T-cell (primary cell): ENCODE results near the gene C2CD3. TPM values are rescaled to one million over a fixed set of nuclear protein-coding genes. Genes with fewer than 3 reads are reported as not detected.

Experiments
- ATAC-seq, 4 experiments: fragments of 200-7000 bp in 3 of 4; fragments of 150-1000 bp in 1 of 4; cut with Tn5 transposase; replicated peaks in 1 of 4; 1 replicate in 3 of 4; 2 replicates in 1 of 4; pipeline ENCODE4 v1.10.0; 2021; ENCODE audit warnings: moderate library complexity in 3 of 4, mild to moderate bottlenecking in 2 of 4, moderate number of reproducible peaks in 1 of 4
- CTCF ChIA-PET, 2 donors: fragments of 300-600 bp; sonication (Branson Sonifier 250); formaldehyde crosslinking; loops; one replicate each; lab custom pipeline; 2022; ENCODE audit warnings: antibody characterized with exemption in 2 of 2; lab: Charles Lee
- POLR2A ChIA-PET, 2 donors: fragments of 300-600 bp; sonication (Branson Sonifier 250); formaldehyde crosslinking; loops; one replicate each; lab custom pipeline; 2022; ENCODE audit warnings: antibody characterized with exemption in 2 of 2; lab: Charles Lee
- DNase-seq, 35 experiments: peaks; one replicate each; pipeline versions ENCODE4 v3.0.0 to v3.0.0-alpha.2; 2013 to 2023
- H3K27ac ChIP-seq: one replicate; pipeline ENCODE4 v1.5.1; 2013; ENCODE audit warnings: low read length
- H3K27me3 ChIP-seq, 2 experiments: replicated peaks in 1 of 2; 1 replicate in 1 of 2; 2 replicates in 1 of 2; pipeline versions ENCODE4 v1.6.1 to v1.7.0; 2013; ENCODE audit warnings: low read length in 1 of 2, mixed read lengths in 1 of 2; ENCODE audit not compliant: control insufficient read depth in 2 of 2, insufficient read depth in 2 of 2; ENCODE audit errors: extremely low read depth in 1 of 2
- H3K36me3 ChIP-seq, 2 donors: 1 replicate in 1 of 2; 2 replicates in 1 of 2; pipeline versions ENCODE4 v1.6.1 to v1.7.0; 2013; ENCODE audit warnings: low read length in 1 of 2; ENCODE audit not compliant: control insufficient read depth in 2 of 2, insufficient read depth in 1 of 2; ENCODE audit errors: extremely low read depth in 1 of 2
- H3K4me1 ChIP-seq, 2 experiments: 1 replicate in 1 of 2; 2 replicates in 1 of 2; pipeline versions ENCODE4 v1.6.1 to v1.7.0; 2013; ENCODE audit warnings: low read length in 2 of 2, mixed read lengths in 1 of 2; ENCODE audit not compliant: insufficient read depth in 2 of 2, control insufficient read depth in 1 of 2; ENCODE audit errors: extremely low read depth in 1 of 2
- H3K4me3 ChIP-seq, 2 donors: 1 replicate in 1 of 2; 2 replicates in 1 of 2; pipeline versions ENCODE4 v1.5.1 to v1.7.0; 2013; ENCODE audit warnings: mild to moderate bottlenecking in 2 of 2, low read length in 1 of 2, moderate library complexity in 1 of 2; ENCODE audit not compliant: control insufficient read depth in 1 of 2; ENCODE audit errors: extremely low read depth in 1 of 2
- H3K9me3 ChIP-seq: 2 replicates; pipeline ENCODE4 v1.7.0; 2013
- H3K27ac Mint-ChIP-seq, 2 donors: one replicate each; pipeline ENCODE4 v1.8.0; 2020 to 2021; ENCODE audit warnings: mild to moderate bottlenecking in 2 of 2, mixed read lengths in 2 of 2
- H3K27me3 Mint-ChIP-seq, 2 donors: one replicate each; pipeline ENCODE4 v1.8.0; 2021 to 2022; ENCODE audit warnings: mixed read lengths in 2 of 2
- H3K36me3 Mint-ChIP-seq: one replicate; pipeline ENCODE4 v1.8.0; 2021; ENCODE audit warnings: mixed read lengths
- H3K4me1 Mint-ChIP-seq, 3 donors: one replicate each; pipeline ENCODE4 v1.8.0; 2020 to 2022; ENCODE audit warnings: mixed read lengths in 3 of 3, mild to moderate bottlenecking in 1 of 3
- H3K4me3 Mint-ChIP-seq, 3 donors: one replicate each; pipeline ENCODE4 v1.8.0; 2020 to 2022; ENCODE audit warnings: mild to moderate bottlenecking in 3 of 3, mixed read lengths in 3 of 3, moderate library complexity in 3 of 3
- H3K9me3 Mint-ChIP-seq, 3 donors: one replicate each; pipeline ENCODE4 v1.8.0; 2020 to 2022; ENCODE audit warnings: mixed read lengths in 3 of 3
- WGBS: methylation state at CpG from one replicate; pipeline ENCODE4 v1.1.5; 2013; ENCODE audit warnings: missing lambda C conversion rate; ENCODE audit not compliant: insufficient coverage; 5-methylcytosine and 5-hydroxymethylcytosine counted together
- total RNA-seq, 35 experiments: library from RNA in 6 of 35; stranded (reverse) in 6 of 35; fragments of 120-200 nt in 1 of 35; gene quantifications; one replicate each; pipeline versions ENCODE4 v1.2.1 to v1.2.4 and lab custom pipeline; 2013 to 2026

Gene C2CD3
- total RNA-seq, 5 donors from 2014 or later (not counting 1 experiment from before 2014, with no cell fraction given), result 37.0 to 47.7 (median 41.0) TPM

GRCh38 chr11:74153224-74153623 lies 17.6 kb downstream of the C2CD3 start:
- H3K4me3 ChIP-seq, result no peak overlapping the region
- no peaks in the 10 kb centered on the region for H3K9me3 ChIP-seq
- H3K27me3 ChIP-seq, result no peaks in the 10 kb centered on the region
- peaks cover 0 to 3% of the 10 kb centered on the region in 2 donors for H3K36me3 ChIP-seq
- H3K27ac ChIP-seq, result no peak overlapping the region
- Mint-ChIP-seq H3K36me3 (peaks cover 55% of the 10 kb centered on the region), H3K4me1 (peaks cover 15 to 19% (median 17%) of the 10 kb centered on the region in 3 donors), H3K4me3 (no peak overlapping the region), H3K9me3 (no peaks in the 10 kb centered on the region), H3K27ac (no peak overlapping the region), H3K27me3 (no peaks in the 10 kb centered on the region)
- ChIA-PET POLR2A (no interaction called here), CTCF (no interaction called here)
- no peaks in the 10 kb centered on the region for H3K4me1 ChIP-seq
- DNase-seq (no peak), ATAC-seq (no peak)

DNA sequence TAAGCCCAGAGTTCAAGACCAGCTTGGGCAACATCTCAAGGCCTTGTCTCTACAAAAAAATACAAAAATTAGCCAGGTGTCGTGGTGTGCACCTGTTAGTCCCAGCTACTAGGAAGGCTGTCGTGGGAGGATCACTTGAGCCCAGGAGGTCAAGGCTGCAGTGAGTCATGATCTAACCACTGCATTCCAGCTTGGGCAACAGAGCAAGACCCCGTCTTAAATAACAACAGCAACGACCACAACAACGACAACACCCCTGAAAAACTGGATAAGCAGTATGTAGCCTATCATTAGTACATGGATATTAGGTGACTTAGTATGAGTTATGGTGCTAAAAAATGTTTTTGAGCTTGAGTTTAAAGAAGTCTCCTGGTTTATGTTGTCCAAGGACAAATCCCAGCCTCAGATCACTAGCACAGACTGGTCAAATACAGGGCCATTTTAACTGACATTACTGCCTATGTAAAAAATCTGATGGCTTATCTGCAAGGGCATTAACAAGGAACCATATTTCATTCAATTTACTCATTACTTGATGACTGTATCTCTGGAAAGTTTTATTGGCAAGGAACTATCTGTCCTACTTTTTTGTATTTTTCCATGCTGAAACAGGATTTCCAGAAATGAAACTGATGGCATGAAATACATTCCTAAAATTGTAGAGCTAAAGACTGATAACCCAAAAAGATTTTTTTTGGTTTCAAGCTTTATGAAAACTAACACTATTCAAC lies 23.4 kb downstream of the C2CD3 start:
- Mint-ChIP-seq H3K27ac (no peak overlapping the region), H3K9me3 (no peaks in the 10 kb centered on the region), H3K4me1 (peaks cover 1 to 3% (median 3%) of the 10 kb centered on the region in 3 donors), H3K36me3 (peaks cover 33% of the 10 kb centered on the region), H3K4me3 (no peak overlapping the region), H3K27me3 (no peaks in the 10 kb centered on the region)
- no peaks in the 10 kb centered on the region for H3K9me3 ChIP-seq
- no peaks in the 10 kb centered on the region for H3K27me3 ChIP-seq
- H3K4me1 ChIP-seq, result no peaks in the 10 kb centered on the region
- CTCF ChIA-PET, result no interaction called here
- no peak overlapping the region for H3K27ac ChIP-seq
- DNase-seq (no peak), ATAC-seq (no peak)
- H3K4me3 ChIP-seq, result no peak overlapping the region
- POLR2A ChIA-PET, result no interaction called here
- WGBS, result 92% methylated on average over 2 of the region's 5 CpGs
- H3K36me3 ChIP-seq, result no peaks in the 10 kb centered on the region

DNA sequence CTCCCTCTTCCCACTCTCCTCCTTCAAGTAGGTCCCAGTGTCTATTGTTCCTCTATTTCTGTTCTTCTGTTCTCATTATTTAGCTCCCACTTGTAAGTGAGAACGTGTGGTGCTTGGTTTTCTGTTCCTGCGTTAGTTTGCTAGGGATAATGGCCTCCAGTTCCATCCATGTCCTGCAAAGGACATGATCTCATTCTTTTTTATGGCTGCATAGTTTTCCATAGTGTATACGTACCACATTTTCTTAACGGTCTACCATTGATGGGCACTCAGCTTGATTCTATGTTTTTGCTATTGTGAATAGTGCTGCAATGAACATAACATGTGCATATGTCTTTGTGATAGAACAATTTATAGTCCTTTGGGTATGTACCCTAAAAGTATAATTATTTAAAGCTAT lies 26.2 kb downstream of the C2CD3 start:
- H3K4me3 Mint-ChIP-seq, result no peak overlapping the region
- no peak overlapping the region for H3K27ac ChIP-seq
- peaks cover 0 to 2% of the 10 kb centered on the region in 2 donors for H3K36me3 ChIP-seq
- H3K4me3 ChIP-seq, result no peak overlapping the region
- H3K27me3 ChIP-seq, result no peaks in the 10 kb centered on the region
- no peaks in the 10 kb centered on the region for H3K4me1 ChIP-seq
- ATAC-seq (no peak), DNase-seq (no peak)
- no peaks in the 10 kb centered on the region for H3K9me3 Mint-ChIP-seq
- H3K27me3 Mint-ChIP-seq, result no peaks in the 10 kb centered on the region
- no CpG with 5 or more reads among the region's 4 CpGs for WGBS
- no peak overlapping the region for H3K27ac Mint-ChIP-seq
- H3K36me3 Mint-ChIP-seq, result peaks cover 29% of the 10 kb centered on the region
- CTCF ChIA-PET, result no interaction called here
- POLR2A ChIA-PET, result no interaction called here
- no peaks in the 10 kb centered on the region for H3K9me3 ChIP-seq
- H3K4me1 Mint-ChIP-seq, result peaks cover 0 to 4% (median 2%) of the 10 kb centered on the region in 3 donors

DNA sequence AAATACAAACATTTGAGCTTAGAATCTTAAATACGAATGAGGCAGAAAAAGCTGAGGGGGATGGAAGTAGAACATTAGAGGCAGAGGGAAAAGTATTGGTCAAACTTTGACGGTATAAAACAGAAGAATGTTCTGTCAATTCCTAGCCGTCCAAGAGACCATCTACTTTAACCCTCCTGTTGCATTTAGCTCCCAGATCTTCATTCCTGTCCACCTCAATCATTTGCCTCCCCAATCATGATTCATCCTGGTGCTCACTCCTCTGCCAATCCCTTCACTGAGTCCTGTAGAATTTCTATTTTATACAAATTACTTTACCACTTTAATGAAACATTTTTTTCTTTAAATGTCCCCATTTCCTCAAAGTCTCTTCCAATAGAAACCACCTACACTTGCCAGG lies 28.2 kb downstream of the C2CD3 start:
- H3K4me1 ChIP-seq, result no peaks in the 10 kb centered on the region
- WGBS, result 100% methylated on average over 1 of the region's 3 CpGs
- H3K4me3 ChIP-seq, result no peak overlapping the region
- DNase-seq (no peak), ATAC-seq (no peak)
- H3K4me1 Mint-ChIP-seq, result peaks cover 0 to 4% (median 2%) of the 10 kb centered on the region in 3 donors
- H3K9me3 ChIP-seq, result no peaks in the 10 kb centered on the region
- no peak overlapping the region for H3K27ac ChIP-seq
- peaks cover 0 to 17% of the 10 kb centered on the region in 2 donors for H3K36me3 ChIP-seq
- no peak overlapping the region for H3K4me3 Mint-ChIP-seq
- no peak overlapping the region for H3K27ac Mint-ChIP-seq
- no peaks in the 10 kb centered on the region for H3K9me3 Mint-ChIP-seq
- H3K27me3 Mint-ChIP-seq, result no peaks in the 10 kb centered on the region
- H3K36me3 Mint-ChIP-seq, result peaks cover 40% of the 10 kb centered on the region
- H3K27me3 ChIP-seq, result no peaks in the 10 kb centered on the region
- CTCF ChIA-PET, result interaction anchor here in 1 of 2 donors (0.6 kb wide), 1 partner anchor 358 kb away, joined by 5 read pairs; no protein-coding TSS in a partner anchor
- POLR2A ChIA-PET, result no interaction called here

DNA sequence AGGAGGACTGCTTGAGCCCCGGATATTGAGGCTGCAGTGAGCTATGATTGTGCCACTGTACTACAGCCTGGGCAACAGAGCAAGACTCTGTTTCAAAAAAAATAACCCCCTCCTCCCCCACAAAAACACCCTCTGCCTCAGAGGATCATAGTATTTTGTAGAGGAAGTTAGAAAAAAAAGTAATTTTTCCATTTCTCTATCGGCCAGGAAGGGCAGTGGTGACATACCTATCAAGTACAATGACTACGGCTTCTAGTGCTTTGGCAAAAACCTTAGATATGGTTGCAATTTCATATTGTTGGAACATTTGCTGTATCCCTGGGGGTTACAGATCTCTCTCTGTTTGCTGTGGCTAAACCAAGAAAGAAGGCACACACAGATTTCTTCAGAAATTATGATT lies 28.9 kb downstream of the C2CD3 start:
- DNase-seq, result no peak
- no peak overlapping the region for H3K27ac ChIP-seq
- H3K9me3 ChIP-seq, result no peaks in the 10 kb centered on the region
- peaks cover 35% of the 10 kb centered on the region for H3K36me3 Mint-ChIP-seq
- H3K4me3 ChIP-seq, result no peak overlapping the region
- ChIA-PET CTCF (no interaction called here), POLR2A (interaction anchor here in 1 of 2 donors (0.6 kb wide), 1 partner anchor 405 kb away, joined by 3 read pairs; no protein-coding TSS in a partner anchor)
- peaks cover 0 to 4% (median 2%) of the 10 kb centered on the region in 3 donors for H3K4me1 Mint-ChIP-seq
- ATAC-seq, result no peak
- H3K27me3 ChIP-seq, result no peaks in the 10 kb centered on the region
- no peaks in the 10 kb centered on the region for H3K4me1 ChIP-seq
- H3K27me3 Mint-ChIP-seq, result no peaks in the 10 kb centered on the region
- no peak overlapping the region for H3K4me3 Mint-ChIP-seq
- H3K36me3 ChIP-seq, result peaks cover 0 to 20% of the 10 kb centered on the region in 2 donors
- H3K9me3 Mint-ChIP-seq, result no peaks in the 10 kb centered on the region
- no peak overlapping the region for H3K27ac Mint-ChIP-seq
- no CpG with 5 or more reads among the region's 3 CpGs for WGBS

- Mint-ChIP-seq H3K36me3 (peaks cover 37% of the 10 kb centered on the region), H3K27ac (no peak overlapping the region), H3K27me3 (no peaks in the 10 kb centered on the region), H3K4me3 (no peak overlapping the region), H3K4me1 (peaks cover 0 to 4% (median 2%) of the 10 kb centered on the region in 3 donors), H3K9me3 (no peaks in the 10 kb centered on the region)
- Histone ChIP-seq H3K4me3 (no peak overlapping the region), H3K27ac (no peak overlapping the region), H3K9me3 (no peaks in the 10 kb centered on the region), H3K4me1 (no peaks in the 10 kb centered on the region), H3K36me3 (peaks cover 0 to 27% of the 10 kb centered on the region in 2 donors), H3K27me3 (no peaks in the 10 kb centered on the region)
- 100% methylated on average over 1 of the region's 2 CpGs for WGBS
- ChIA-PET CTCF (no interaction called here), POLR2A (no interaction called here)
- no peak for DNase-seq
- no peak for ATAC-seq
These were observed 29.5 kb downstream of the C2CD3 start for GRCh38 chr11:74141241-74141695.
